HepG2 (cell line): Measurements from ENCODE around the gene SLC6A6. TPM values are rescaled to one million over a fixed set of nuclear protein-coding genes. Genes with fewer than 3 reads are reported as not detected.

Experiments
- ATAC-seq: fragments of 200-7000 bp; cut with Tn5 transposase; 3 replicates; pipeline ENCODE4 v1.9.1; 2020; ENCODE audit warnings: mild to moderate bottlenecking, moderate library complexity
- BruUV-seq: library from RNA; stranded (reverse); fragments of 400-500 nt; replicated peaks from 2 replicates; lab custom pipeline; 2021; lab: Mats Ljungman, UMichigan
- CTCF ChIA-PET: fragments of 300-600 bp; formaldehyde crosslinking; extraction: SDS; loops from one replicate; lab custom pipeline; 2021; ENCODE audit warnings: low total read pairs, inconsistent platforms, low intra/inter-chr PET ratio; lab: Yijun Ruan, JAX
- POLR2A ChIA-PET: fragments of 350-600 bp; sonication (Branson Sonifier 250); formaldehyde crosslinking; loops from one replicate; lab custom pipeline; 2020; ENCODE audit warnings: antibody characterized with exemption, inconsistent platforms; lab: Yijun Ruan, JAX
- DNase-seq: peaks from one replicate; pipeline ENCODE4 v3.0.0-alpha.2; 2015; ENCODE audit warnings: low spot score
- FAIRE-seq: peaks from 3 replicates; lab custom pipeline; 2011; peaks lifted over from hg19 to GRCh38; lab: Jason Lieb, UNC
- H2AFZ ChIP-seq: one replicate; pipeline ENCODE4 v1.6.1; 2011; ENCODE audit warnings: low read length, inconsistent platforms
- H3K27ac ChIP-seq: fragments of 300-600 bp; 3 replicates; pipeline ENCODE4 v1.8.0; 2011; ENCODE audit warnings: mixed run types, mild to moderate bottlenecking, mixed read lengths, low read length, inconsistent platforms; ENCODE audit not compliant: insufficient read depth; ENCODE audit errors: extremely low read length
- H3K27me3 ChIP-seq, 2 experiments: fragments of 200-600 bp in 1 of 2; 2 replicates in 1 of 2; 3 replicates in 1 of 2; pipeline versions ENCODE4 v1.6.0 to v1.8.0; 2011; ENCODE audit warnings: low read length in 2 of 2, mild to moderate bottlenecking in 2 of 2, moderate library complexity in 2 of 2, inconsistent platforms in 1 of 2; ENCODE audit not compliant: insufficient read depth in 2 of 2, control insufficient read depth in 1 of 2
- H3K36me3 ChIP-seq, 2 experiments: fragments of 200-600 bp in 1 of 2; replicated peaks in 1 of 2; 2 replicates in 1 of 2; 3 replicates in 1 of 2; pipeline versions ENCODE4 v1.5.1 to v1.8.0; 2011; ENCODE audit warnings: low read length in 2 of 2, inconsistent platforms in 1 of 2; ENCODE audit not compliant: insufficient read depth in 2 of 2, control insufficient read depth in 1 of 2
- H3K4me1 ChIP-seq: 2 replicates; pipeline ENCODE4 v1.5.1; 2012; ENCODE audit warnings: low read length, inconsistent platforms; ENCODE audit not compliant: insufficient read depth
- H3K4me2 ChIP-seq: 2 replicates; pipeline ENCODE4 v1.6.0; 2011; ENCODE audit warnings: low read depth, low read length, inconsistent platforms
- H3K4me3 ChIP-seq, 3 experiments: fragments of 200-600 bp in 1 of 3; sonication (generic), shearing (Covaris generic) in 1 of 3; replicated peaks in 1 of 3; 2 replicates each; pipeline ENCODE4 v1.5.1; 2011 to 2016; ENCODE audit warnings: low read length in 3 of 3, inconsistent platforms in 2 of 3, low read depth in 2 of 3, mild to moderate bottlenecking in 2 of 3, control low read depth in 1 of 3, mixed read lengths in 1 of 3; ENCODE audit not compliant: insufficient read depth in 1 of 3
- H3K79me2 ChIP-seq: one replicate; pipeline ENCODE4 v1.6.1; 2011; ENCODE audit warnings: low read length, inconsistent platforms; ENCODE audit not compliant: insufficient read depth
- H3K9ac ChIP-seq: 2 replicates; pipeline ENCODE4 v1.6.0; 2011; ENCODE audit warnings: mild to moderate bottlenecking, low read depth, low read length, inconsistent platforms; ENCODE audit not compliant: insufficient read depth
- H3K9me3 ChIP-seq: 2 replicates; pipeline ENCODE4 v1.5.1; 2012; ENCODE audit warnings: mild to moderate bottlenecking, low read length
- H4K20me1 ChIP-seq: 2 replicates; pipeline ENCODE4 v1.6.0; 2011; ENCODE audit warnings: inconsistent platforms, mild to moderate bottlenecking, low read length, moderate library complexity; ENCODE audit not compliant: insufficient read depth
- DPF2 ChIP-seq: sonication (generic); formaldehyde crosslinking; IDR thresholded peaks from 2 replicates; pipeline ENCODE4 v1.4.0; 2020; ENCODE audit warnings: mild to moderate bottlenecking, low read depth, missing genetic modification reagents, borderline replicate concordance
- GATAD2A ChIP-seq: IDR thresholded peaks from 2 replicates; pipeline ENCODE4 v1.6.1; 2016
- MLLT10 ChIP-seq: sonication (generic); formaldehyde crosslinking; IDR thresholded peaks from 2 replicates; pipeline ENCODE4 v1.4.0; 2020; ENCODE audit warnings: missing genetic modification reagents
- NR2F1 ChIP-seq, 2 experiments: fragments of 450-650 bp in 1 of 2; formaldehyde crosslinking in 1 of 2; IDR thresholded peaks; 2 replicates each; pipeline versions ENCODE4 v1.5.0 to v1.6.1; 2016 to 2020; ENCODE audit warnings: mild to moderate bottlenecking in 1 of 2, missing compliant biosample characterization in 1 of 2, missing genetic modification reagents in 1 of 2, moderate library complexity in 1 of 2
- RXRB ChIP-seq: IDR thresholded peaks from 2 replicates; pipeline ENCODE4 v1.6.1; 2016; ENCODE audit warnings: borderline replicate concordance, missing genetic modification reagents, missing compliant biosample characterization
- SIN3B ChIP-seq: fragments of 150-350 bp; IDR thresholded peaks from 2 replicates; pipeline ENCODE4 v1.6.1; 2014; ENCODE audit warnings: low read length
- ZC3H4 ChIP-seq: sonication (generic); formaldehyde crosslinking; IDR thresholded peaks from 2 replicates; pipeline ENCODE4 v1.4.0; 2020; ENCODE audit warnings: missing genetic modification reagents, borderline replicate concordance
- ZNF317 ChIP-seq: sonication (generic); formaldehyde crosslinking; IDR thresholded peaks from 2 replicates; pipeline ENCODE4 v1.5.0; 2020; ENCODE audit warnings: mild to moderate bottlenecking, missing genetic modification reagents
- ZNF432 ChIP-seq: sonication (generic); formaldehyde crosslinking; IDR thresholded peaks from 2 replicates; pipeline ENCODE4 v1.5.0; 2020; ENCODE audit warnings: missing genetic modification reagents, mild to moderate bottlenecking, borderline replicate concordance
- ZNF512 ChIP-seq: sonication (generic); formaldehyde crosslinking; IDR thresholded peaks from 2 replicates; pipeline ENCODE4 v1.4.0; 2020; ENCODE audit warnings: mild to moderate bottlenecking, missing genetic modification reagents
- ZNF629 ChIP-seq: sonication (generic); formaldehyde crosslinking; conservative IDR thresholded peaks from 2 replicates; pipeline ENCODE4 v1.5.0; 2020; ENCODE audit warnings: missing genetic modification reagents
- WGBS: methylation state at CpG from one replicate; pipeline ENCODE4 v1.1.6; 2017; ENCODE audit warnings: low lambda C conversion rate; 5-methylcytosine and 5-hydroxymethylcytosine counted together
- in situ Hi-C: cut with HindIII; loops from 2 replicates; pipeline ENCODE4 v1.10.0; 2017; ENCODE audit warnings: low pct_unique_long_range_greater_than_20kb; ENCODE audit not compliant: extremely low pct_ligation_motif_present
- intact Hi-C: fragments of 100-400 bp; cut with micrococcal nuclease; formaldehyde crosslinking; loops from one replicate; pipeline ENCODE4 v1.10.0; 2022; ENCODE audit not compliant: unreplicated experiment
- polyA plus RNA-seq, 8 experiments: library from polyadenylated mRNA; depleted of rRNA in 3 of 8; stranded (reverse) in 7 of 8; unstranded in 1 of 8; fragments of >200 nt; fragmentation: Illumina TruSeq in 4 of 8; extraction: Trizol in 4 of 8; gene quantifications; 2 replicates each; pipeline versions ENCODE4 v1.2.1 to v1.2.3, GENCODE V29; 2011 to 2016; ENCODE audit warnings: low read depth in 4 of 8, missing spikeins in 1 of 8, mixed read lengths in 1 of 8; ENCODE audit not compliant: insufficient read depth in 1 of 8
- total RNA-seq, 5 experiments: library from RNA; depleted of rRNA; stranded (reverse); fragments of >200 nt; fragmentation: Illumina TruSeq; extraction: Trizol; gene quantifications; 2 replicates each; pipeline ENCODE4 v1.2.3, GENCODE V29; 2016; ENCODE audit warnings: low read depth in 1 of 5
- TF ChIP-seq, protein P1 (sequence below): fragments of 450-650 bp; IDR thresholded peaks from 2 replicates; pipeline ENCODE4 v1.6.1; 2017

The SLC6A6 gene
- total and polyA plus RNA-seq, 2 of the 13 experiments (the other 11 are each of a cell fraction or from before 2014, with no cell fraction given), result 14.1 to 20.7 TPM

DNA sequence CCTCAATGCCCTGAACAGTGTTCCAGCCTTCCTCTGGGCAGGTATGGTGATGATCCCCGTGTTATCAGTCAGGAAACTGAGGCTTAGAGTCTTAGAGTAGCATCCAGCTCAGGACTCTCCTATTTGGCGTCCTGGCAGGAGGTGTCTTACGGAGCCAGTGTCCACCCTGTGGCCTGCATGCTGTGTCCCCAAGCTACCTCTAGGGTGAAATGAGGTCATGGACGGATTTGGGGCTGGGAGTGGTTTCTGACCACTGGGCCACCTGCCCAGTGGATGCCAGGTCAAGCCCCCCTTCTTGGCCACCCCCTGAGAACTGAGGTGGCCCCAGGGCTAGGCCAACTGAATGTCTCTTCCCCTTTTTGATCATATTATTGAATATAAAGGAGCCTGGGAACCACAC lies 27.2 kb upstream of the SLC6A6 start (continued):
- TF ChIP-seq RXRB (CRISPR knock-in tag) (0 out of 2 replicates have a peak, but pooled peaks have one; percentile 25), ZNF317 (CRISPR knock-in tag) (no peak), DPF2 (CRISPR knock-in tag) (no peak), ZC3H4 (CRISPR knock-in tag) (no peak), ZNF512 (CRISPR knock-in tag) (no peak)

DNA sequence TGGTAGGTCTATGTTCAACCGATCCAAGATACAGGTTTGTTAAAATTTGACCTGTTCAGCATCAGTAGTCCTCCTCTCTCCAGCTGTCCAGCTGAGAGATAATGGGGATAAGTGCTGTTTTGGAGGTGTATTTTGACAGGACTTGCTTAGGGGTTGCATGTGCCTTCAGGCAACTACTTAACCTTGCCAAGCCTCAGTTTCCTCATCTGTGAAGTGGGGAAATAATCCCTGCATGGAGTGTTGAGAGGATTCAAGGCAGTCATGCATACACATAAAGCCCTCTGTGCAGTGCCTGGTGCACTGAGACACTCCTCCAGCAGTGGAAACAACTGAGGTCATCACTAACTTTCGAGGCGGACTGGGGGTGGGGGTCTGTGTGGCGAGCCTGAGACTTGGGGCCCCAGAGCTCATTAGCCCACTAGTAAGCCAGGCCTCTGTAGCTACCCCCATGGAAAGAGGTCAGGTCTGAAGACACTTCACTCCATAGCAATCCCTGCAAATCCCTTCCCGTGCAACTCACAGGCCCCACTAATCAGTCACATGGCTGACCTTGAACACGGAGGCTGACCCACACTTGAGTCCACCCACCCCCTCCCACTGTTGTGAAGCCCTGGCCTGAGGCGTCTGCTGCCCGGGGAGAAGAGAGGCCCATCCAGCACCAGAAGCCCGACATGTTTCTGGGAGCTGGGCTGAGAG lies 25.9 kb upstream of the SLC6A6 start:
- BruUV-seq, result no TSS peak
- in situ Hi-C loops, result loop anchor here (10.0 kb wide), 1 partner anchor 112 kb away; no protein-coding TSS in a partner anchor
- H3K4me1 ChIP-seq, result peaks cover 22% of the 10 kb centered on the region
- 11% methylated on average over 7 of the region's 9 CpGs for WGBS
- ChIA-PET CTCF (no interaction called here), POLR2A (interaction anchor here (0.7 to 1.0 kb wide), 2 partner anchors 11 to 251 kb away, joined by 3 read pairs; no protein-coding TSS in a partner anchor)
- no peaks in the 10 kb centered on the region for H4K20me1 ChIP-seq
- no peaks in the 10 kb centered on the region for H3K9me3 ChIP-seq
- no peak overlapping the region for H3K4me2 ChIP-seq
- H3K36me3 ChIP-seq, result no peaks in the 10 kb centered on the region
- H3K4me3 ChIP-seq, result no peak overlapping the region
- FAIRE-seq, result no peak
- no peak overlapping the region for H3K27ac ChIP-seq
- peak; percentile 29 for ATAC-seq
- no peak for DNase-seq
- H2AFZ ChIP-seq, result no peak overlapping the region
- TF ChIP-seq GATAD2A (CRISPR knock-in tag) (0 out of 2 replicates have a peak, but pooled peaks have one; percentile 41), ZNF629 (CRISPR knock-in tag) (peak; percentile 67), MLLT10 (CRISPR knock-in tag) (no peak), ZNF432 (CRISPR knock-in tag) (no peak), NR2F1 (CRISPR knock-in tag; IDR thresholded peaks at IDR 0.05) (peak in 1 of 2 experiments; percentile 21; a peak in 1 of 4 replicates), SIN3B (no peak)
- TF ChIP-seq, protein P1, sequence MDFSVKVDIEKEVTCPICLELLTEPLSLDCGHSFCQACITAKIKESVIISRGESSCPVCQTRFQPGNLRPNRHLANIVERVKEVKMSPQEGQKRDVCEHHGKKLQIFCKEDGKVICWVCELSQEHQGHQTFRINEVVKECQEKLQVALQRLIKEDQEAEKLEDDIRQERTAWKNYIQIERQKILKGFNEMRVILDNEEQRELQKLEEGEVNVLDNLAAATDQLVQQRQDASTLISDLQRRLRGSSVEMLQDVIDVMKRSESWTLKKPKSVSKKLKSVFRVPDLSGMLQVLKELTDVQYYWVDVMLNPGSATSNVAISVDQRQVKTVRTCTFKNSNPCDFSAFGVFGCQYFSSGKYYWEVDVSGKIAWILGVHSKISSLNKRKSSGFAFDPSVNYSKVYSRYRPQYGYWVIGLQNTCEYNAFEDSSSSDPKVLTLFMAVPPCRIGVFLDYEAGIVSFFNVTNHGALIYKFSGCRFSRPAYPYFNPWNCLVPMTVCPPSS, result no peak
- H3K79me2 ChIP-seq, result no peaks in the 10 kb centered on the region
- no peak overlapping the region for H3K9ac ChIP-seq
- peaks cover 1 to 39% of the 10 kb centered on the region in 2 experiments; a peak in 3 of 5 replicates for H3K27me3 ChIP-seq
- intact Hi-C loops, result no loop called here
